H9 (cell line): Measurements from ENCODE around the gene SNX25. TPM values are rescaled to one million over a fixed set of nuclear protein-coding genes. Genes with fewer than 3 reads are reported as not detected.

Source experiments
- DNase-seq: peaks from one replicate; pipeline ENCODE4 v3.0.0-alpha.2; 2017
- H2AFZ ChIP-seq: one replicate; pipeline ENCODE4 v1.6.1; 2013; ENCODE audit warnings: mild to moderate bottlenecking, low read length, control low read depth, moderate library complexity
- H2AK5ac ChIP-seq: 2 replicates; pipeline ENCODE4 v1.6.1; 2013; ENCODE audit warnings: low read length, control low read depth, mixed read lengths; ENCODE audit not compliant: insufficient read length
- H2BK120ac ChIP-seq: one replicate; pipeline ENCODE4 v1.6.1; 2013; ENCODE audit warnings: low read depth, mild to moderate bottlenecking, low read length, control low read depth, inconsistent platforms; ENCODE audit not compliant: poor library complexity, severe bottlenecking
- H2BK12ac ChIP-seq: 2 replicates; pipeline ENCODE4 v1.6.1; 2013; ENCODE audit warnings: low read length, control low read depth, mixed read lengths, low read depth; ENCODE audit not compliant: insufficient read length
- H2BK15ac ChIP-seq: 2 replicates; pipeline ENCODE4 v1.6.1; 2013; ENCODE audit warnings: low read depth, low read length, control low read depth
- H2BK20ac ChIP-seq: one replicate; pipeline ENCODE4 v1.6.1; 2013; ENCODE audit warnings: low read depth, mild to moderate bottlenecking, low read length, control low read depth, inconsistent platforms; ENCODE audit not compliant: poor library complexity, severe bottlenecking
- H2BK5ac ChIP-seq: 2 replicates; pipeline ENCODE4 v1.6.1; 2013; ENCODE audit warnings: low read length, control low read depth, mixed read lengths; ENCODE audit not compliant: insufficient read length
- H3K14ac ChIP-seq: 2 replicates; pipeline ENCODE4 v1.6.1; 2013; ENCODE audit warnings: low read length, control low read depth; ENCODE audit not compliant: insufficient read depth
- H3K18ac ChIP-seq: 2 replicates; pipeline ENCODE4 v1.6.1; 2013; ENCODE audit warnings: low read depth, mild to moderate bottlenecking, mixed read lengths, low read length, control low read depth; ENCODE audit not compliant: insufficient read length
- H3K23ac ChIP-seq: 2 replicates; pipeline ENCODE4 v1.6.1; 2013; ENCODE audit warnings: low read length, control low read depth, mixed read lengths, low read depth; ENCODE audit not compliant: insufficient read length
- H3K23me2 ChIP-seq: 2 replicates; pipeline ENCODE4 v1.6.1; 2013; ENCODE audit warnings: low read depth, mild to moderate bottlenecking, mixed read lengths, low read length, control low read depth; ENCODE audit not compliant: insufficient read length, poor library complexity, severe bottlenecking
- H3K27ac ChIP-seq: 2 replicates; pipeline ENCODE4 v1.5.1; 2013; ENCODE audit warnings: low read length, control low read depth, mixed read lengths, low read depth; ENCODE audit not compliant: insufficient read length
- H3K27me3 ChIP-seq: 2 replicates; pipeline ENCODE4 v1.6.1; 2013; ENCODE audit warnings: low read length, control low read depth, inconsistent platforms; ENCODE audit not compliant: insufficient read depth
- H3K4ac ChIP-seq: 2 replicates; pipeline ENCODE4 v1.6.1; 2013; ENCODE audit warnings: low read depth, mild to moderate bottlenecking, control low read depth, inconsistent platforms, low read length, moderate library complexity
- H3K4me1 ChIP-seq: 2 replicates; pipeline ENCODE4 v1.6.1; 2013; ENCODE audit warnings: low read length, control low read depth, inconsistent platforms; ENCODE audit not compliant: insufficient read depth
- H3K4me2 ChIP-seq: 2 replicates; pipeline ENCODE4 v1.6.1; 2013; ENCODE audit warnings: low read length, control low read depth, mixed read lengths; ENCODE audit not compliant: insufficient read length, insufficient read depth
- H3K56ac ChIP-seq: 2 replicates; pipeline ENCODE4 v1.6.1; 2013; ENCODE audit warnings: low read depth, mild to moderate bottlenecking, mixed read lengths, low read length, control low read depth; ENCODE audit not compliant: insufficient read length
- H3K79me1 ChIP-seq: 2 replicates; pipeline ENCODE4 v1.6.1; 2013; ENCODE audit warnings: low read depth, mild to moderate bottlenecking, moderate library complexity, low read length, control low read depth, inconsistent platforms; ENCODE audit not compliant: insufficient read depth, poor library complexity, severe bottlenecking
- H3K79me2 ChIP-seq: 2 replicates; pipeline ENCODE4 v1.6.1; 2013; ENCODE audit warnings: low read length, control low read depth, inconsistent platforms; ENCODE audit not compliant: insufficient read depth
- H3K9ac ChIP-seq: 2 replicates; pipeline ENCODE4 v1.6.1; 2013; ENCODE audit warnings: low read length, control low read depth, mixed read lengths; ENCODE audit not compliant: insufficient read length; ENCODE audit errors: extremely low read depth
- H3K9me3 ChIP-seq: one replicate; pipeline ENCODE4 v1.6.1; 2013; ENCODE audit warnings: low read depth, low read length, inconsistent platforms; ENCODE audit not compliant: control insufficient read depth
- H3T11ph ChIP-seq: one replicate; pipeline ENCODE4 v1.6.1; 2013; ENCODE audit warnings: mild to moderate bottlenecking, low read length, control low read depth, inconsistent platforms
- H4K20me1 ChIP-seq: one replicate; pipeline ENCODE4 v1.6.1; 2013; ENCODE audit not compliant: control insufficient read depth, insufficient read length, insufficient read depth
- H4K5ac ChIP-seq: 2 replicates; pipeline ENCODE4 v1.6.1; 2013; ENCODE audit warnings: low read depth, mild to moderate bottlenecking, mixed read lengths, low read length, control low read depth; ENCODE audit not compliant: insufficient read length
- H4K8ac ChIP-seq: replicated peaks from 2 replicates; pipeline ENCODE4 v1.6.1; 2013; ENCODE audit warnings: low read length, control low read depth, mixed read lengths, low read depth; ENCODE audit not compliant: insufficient read length
- H4K91ac ChIP-seq: 2 replicates; pipeline ENCODE4 v1.6.1; 2013; ENCODE audit warnings: low read depth, mild to moderate bottlenecking, moderate library complexity, mixed read lengths, low read length, control low read depth; ENCODE audit not compliant: insufficient read length
- H3K27ac Mint-ChIP-seq, 3 experiments: 2 replicates in 2 of 3; 3 replicates in 1 of 3; pipeline ENCODE4 v1.8.0; 2020 to 2021; ENCODE audit warnings: mixed read lengths in 3 of 3, mild to moderate bottlenecking in 1 of 3, moderate library complexity in 1 of 3
- H3K27me3 Mint-ChIP-seq: 2 replicates; pipeline ENCODE4 v1.8.0; 2021; ENCODE audit warnings: low read depth, mild to moderate bottlenecking, moderate library complexity, mixed read lengths
- H3K36me3 Mint-ChIP-seq, 3 experiments: 2 replicates in 2 of 3; 3 replicates in 1 of 3; pipeline ENCODE4 v1.8.0; 2020 to 2021; ENCODE audit warnings: low read depth in 3 of 3, mixed read lengths in 3 of 3; ENCODE audit not compliant: insufficient read depth in 1 of 3
- H3K4me1 Mint-ChIP-seq, 2 experiments: 2 replicates each; pipeline ENCODE4 v1.8.0; 2020; ENCODE audit warnings: mixed read lengths in 2 of 2
- H3K4me3 Mint-ChIP-seq, 2 experiments: 2 replicates in 1 of 2; 3 replicates in 1 of 2; pipeline ENCODE4 v1.8.0; 2020 to 2021; ENCODE audit warnings: mild to moderate bottlenecking in 2 of 2, mixed read lengths in 2 of 2, moderate library complexity in 1 of 2
- H3K9me3 Mint-ChIP-seq, 2 experiments: 2 replicates in 1 of 2; 3 replicates in 1 of 2; pipeline ENCODE4 v1.8.0; 2020; ENCODE audit warnings: mild to moderate bottlenecking in 2 of 2, mixed read lengths in 2 of 2, moderate library complexity in 1 of 2
- WGBS: extraction: QIAGEN DNeasy Blood & Tissue Kit; methylation state at CpG from one replicate; pipeline ENCODE4 v1.1.7; 2013; ENCODE audit warnings: missing lambda C conversion rate, low lambda C conversion rate, mixed read lengths; ENCODE audit not compliant: insufficient read length; ENCODE audit errors: extremely low coverage; 5-methylcytosine and 5-hydroxymethylcytosine counted together
- total RNA-seq: library from RNA; stranded (reverse); gene quantifications from 2 replicates; pipeline ENCODE4 v1.2.1, GENCODE V29; 2021
- TF ChIP-seq, protein P1 (sequence below): fragments of 200-600 bp; sonication (generic); conservative IDR thresholded peaks from 3 replicates; pipeline ENCODE4 v1.8.0; 2021; ENCODE audit warnings: antibody characterized with exemption, mild to moderate bottlenecking

SNX25 gene
- total RNA-seq, 1 experiment from 2014 or later: 28.2 TPM

DNA sequence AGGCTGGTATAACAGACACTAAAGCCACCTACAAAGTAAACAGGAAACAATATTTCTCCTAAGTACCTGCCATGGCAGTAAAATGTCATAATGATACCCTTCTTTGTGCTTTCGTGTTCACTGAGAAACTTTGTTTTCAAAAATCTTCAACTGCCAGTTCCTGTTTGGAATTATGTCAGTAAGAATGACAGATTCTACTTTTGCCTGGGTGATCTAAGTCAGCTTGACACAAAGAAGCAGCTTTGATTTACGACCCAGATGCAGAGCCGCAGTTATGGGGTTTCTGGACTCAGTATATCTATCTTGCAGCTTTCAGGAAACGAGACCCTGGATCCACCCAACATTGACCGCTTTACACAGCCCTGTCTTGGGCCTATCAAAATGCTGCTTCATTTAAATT, 71.2 kb downstream of the SNX25 start:
- Histone ChIP-seq H4K20me1 (no peaks in the 10 kb centered on the region), H4K91ac (no peak overlapping the region), H2BK20ac (no peak overlapping the region), H3T11ph (no peak overlapping the region), H3K79me1 (no peaks in the 10 kb centered on the region), H3K4ac (no peak overlapping the region), H3K9me3 (no peaks in the 10 kb centered on the region), H3K23me2 (no peaks in the 10 kb centered on the region), H2BK15ac (no peak overlapping the region), H3K27ac (no peak overlapping the region), H3K14ac (no peak overlapping the region), H4K5ac (no peak overlapping the region), H3K27me3 (no peaks in the 10 kb centered on the region), H3K18ac (no peak overlapping the region), H2BK5ac (no peak overlapping the region), H2BK12ac (no peak overlapping the region), H3K9ac (no peak overlapping the region), H3K4me2 (no peak overlapping the region), H2AFZ (no peak overlapping the region), H2BK120ac (no peak overlapping the region), H3K79me2 (no peaks in the 10 kb centered on the region), H3K56ac (no peak overlapping the region), H4K8ac (no peak overlapping the region), H3K4me1 (no peaks in the 10 kb centered on the region), H3K23ac (no peak overlapping the region), H2AK5ac (no peak overlapping the region)
- WGBS: no CpG with 5 or more reads among the region's 5 CpGs
- DNase-seq: no peak
- Mint-ChIP-seq H3K27ac (peak overlapping the region in 1 of 3 experiments; percentile 0; a peak in 1 of 7 replicates), H3K36me3 (peaks cover 0 to 8% (median 7%) of the 10 kb centered on the region in 3 experiments; a peak in 3 of 7 replicates), H3K9me3 (no peaks in the 10 kb centered on the region), H3K27me3 (no peaks in the 10 kb centered on the region), H3K4me3 (no peak overlapping the region), H3K4me1 (peaks cover 10 to 12% of the 10 kb centered on the region in 2 experiments)
- TF ChIP-seq, protein P1, sequence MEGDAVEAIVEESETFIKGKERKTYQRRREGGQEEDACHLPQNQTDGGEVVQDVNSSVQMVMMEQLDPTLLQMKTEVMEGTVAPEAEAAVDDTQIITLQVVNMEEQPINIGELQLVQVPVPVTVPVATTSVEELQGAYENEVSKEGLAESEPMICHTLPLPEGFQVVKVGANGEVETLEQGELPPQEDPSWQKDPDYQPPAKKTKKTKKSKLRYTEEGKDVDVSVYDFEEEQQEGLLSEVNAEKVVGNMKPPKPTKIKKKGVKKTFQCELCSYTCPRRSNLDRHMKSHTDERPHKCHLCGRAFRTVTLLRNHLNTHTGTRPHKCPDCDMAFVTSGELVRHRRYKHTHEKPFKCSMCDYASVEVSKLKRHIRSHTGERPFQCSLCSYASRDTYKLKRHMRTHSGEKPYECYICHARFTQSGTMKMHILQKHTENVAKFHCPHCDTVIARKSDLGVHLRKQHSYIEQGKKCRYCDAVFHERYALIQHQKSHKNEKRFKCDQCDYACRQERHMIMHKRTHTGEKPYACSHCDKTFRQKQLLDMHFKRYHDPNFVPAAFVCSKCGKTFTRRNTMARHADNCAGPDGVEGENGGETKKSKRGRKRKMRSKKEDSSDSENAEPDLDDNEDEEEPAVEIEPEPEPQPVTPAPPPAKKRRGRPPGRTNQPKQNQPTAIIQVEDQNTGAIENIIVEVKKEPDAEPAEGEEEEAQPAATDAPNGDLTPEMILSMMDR: no peak
